Ishikawa (cell line): ENCODE results near the gene CD226.

Experiments used
- CEBPB ChIP-seq: IDR thresholded peaks from 2 replicates; pipeline ENCODE4 v1.6.1; 2012
- RAD21 ChIP-seq: IDR thresholded peaks from 2 replicates; pipeline ENCODE4 v1.6.1; 2012; ENCODE audit warnings: low read depth
- ZBTB7A ChIP-seq: IDR thresholded peaks from 2 replicates; pipeline ENCODE4 v1.6.1; 2012; ENCODE audit warnings: low read depth
- TF ChIP-seq, protein P1 (sequence below): IDR thresholded peaks from 2 replicates; pipeline ENCODE4 v1.6.1; 2012; ENCODE audit warnings: low read depth, mild to moderate bottlenecking

DNA sequence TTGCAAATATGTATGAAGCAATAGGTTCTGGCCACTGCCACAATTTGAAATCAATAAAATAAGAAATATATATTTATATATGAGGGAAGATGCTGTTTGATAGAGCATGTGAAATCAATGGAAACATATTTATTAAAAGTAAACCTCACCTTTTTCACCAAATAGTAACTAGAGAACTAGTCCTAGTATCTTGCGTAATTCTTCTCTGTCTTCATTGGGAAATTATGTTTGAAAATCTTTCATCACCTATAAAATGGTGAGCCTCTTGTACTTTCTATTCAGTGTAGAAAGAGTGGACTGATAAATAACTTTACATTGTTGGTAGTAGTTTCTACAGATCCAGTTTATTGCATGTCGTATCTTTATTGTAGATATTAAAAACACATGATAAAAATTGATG lies 103.0 kb downstream of the CD226 start:
- TF ChIP-seq CEBPB, result peak; percentile 56; the same call in 1 of the 2 replicates
- TF ChIP-seq ZBTB7A, result no peak
- no peak for TF ChIP-seq RAD21
- TF ChIP-seq, protein P1, sequence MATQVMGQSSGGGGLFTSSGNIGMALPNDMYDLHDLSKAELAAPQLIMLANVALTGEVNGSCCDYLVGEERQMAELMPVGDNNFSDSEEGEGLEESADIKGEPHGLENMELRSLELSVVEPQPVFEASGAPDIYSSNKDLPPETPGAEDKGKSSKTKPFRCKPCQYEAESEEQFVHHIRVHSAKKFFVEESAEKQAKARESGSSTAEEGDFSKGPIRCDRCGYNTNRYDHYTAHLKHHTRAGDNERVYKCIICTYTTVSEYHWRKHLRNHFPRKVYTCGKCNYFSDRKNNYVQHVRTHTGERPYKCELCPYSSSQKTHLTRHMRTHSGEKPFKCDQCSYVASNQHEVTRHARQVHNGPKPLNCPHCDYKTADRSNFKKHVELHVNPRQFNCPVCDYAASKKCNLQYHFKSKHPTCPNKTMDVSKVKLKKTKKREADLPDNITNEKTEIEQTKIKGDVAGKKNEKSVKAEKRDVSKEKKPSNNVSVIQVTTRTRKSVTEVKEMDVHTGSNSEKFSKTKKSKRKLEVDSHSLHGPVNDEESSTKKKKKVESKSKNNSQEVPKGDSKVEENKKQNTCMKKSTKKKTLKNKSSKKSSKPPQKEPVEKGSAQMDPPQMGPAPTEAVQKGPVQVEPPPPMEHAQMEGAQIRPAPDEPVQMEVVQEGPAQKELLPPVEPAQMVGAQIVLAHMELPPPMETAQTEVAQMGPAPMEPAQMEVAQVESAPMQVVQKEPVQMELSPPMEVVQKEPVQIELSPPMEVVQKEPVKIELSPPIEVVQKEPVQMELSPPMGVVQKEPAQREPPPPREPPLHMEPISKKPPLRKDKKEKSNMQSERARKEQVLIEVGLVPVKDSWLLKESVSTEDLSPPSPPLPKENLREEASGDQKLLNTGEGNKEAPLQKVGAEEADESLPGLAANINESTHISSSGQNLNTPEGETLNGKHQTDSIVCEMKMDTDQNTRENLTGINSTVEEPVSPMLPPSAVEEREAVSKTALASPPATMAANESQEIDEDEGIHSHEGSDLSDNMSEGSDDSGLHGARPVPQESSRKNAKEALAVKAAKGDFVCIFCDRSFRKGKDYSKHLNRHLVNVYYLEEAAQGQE, result no peak
